ENCODE results near the gene CREB5. TPM values are rescaled to one million over a fixed set of nuclear protein-coding genes. Genes with fewer than 3 reads are reported as not detected.

CREB5 gene
- total RNA-seq, 1 experiment from 2014 or later = 0.49 TPM

DNA sequence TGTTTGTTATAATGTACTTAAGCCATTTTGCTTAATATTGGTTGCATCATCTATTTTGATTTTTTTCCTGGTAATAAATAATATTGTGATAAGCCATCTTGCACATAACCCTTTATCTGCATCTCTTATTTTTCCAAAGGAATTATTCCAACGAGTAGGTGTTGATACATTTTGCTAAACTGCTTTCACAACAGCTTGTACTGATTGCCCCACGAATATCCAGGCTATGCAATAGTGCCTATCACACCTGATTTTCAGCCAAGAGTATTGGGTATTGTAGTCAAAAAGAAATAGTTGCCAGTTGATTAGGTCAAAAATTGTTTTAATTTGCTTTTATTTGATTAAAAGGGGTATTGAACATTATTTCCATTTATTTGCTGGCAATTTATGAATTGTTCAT is 20.7 kb downstream of the CREB5 start:
- Histone ChIP-seq H3K4me2 (ENCODE audit: low read length) (no peak overlapping the region), H3K9me3 (ENCODE audit: control insufficient read depth in 1 of 2, insufficient read depth in 1 of 2, low read depth in 1 of 2, low read length in 2 of 2) (no peaks in the 10 kb centered on the region), H3K36me3 (ENCODE audit: control insufficient read depth in 1 of 2, insufficient read depth in 2 of 2, low read length in 2 of 2) (no peaks in the 10 kb centered on the region), H2AFZ (ENCODE audit: low read depth, low read length, poor library complexity, severe bottlenecking) (no peak overlapping the region), H3K9ac (ENCODE audit: low read length) (no peak overlapping the region), H3K79me2 (ENCODE audit: insufficient read depth, low read length) (no peaks in the 10 kb centered on the region), H3K4me1 (ENCODE audit: control insufficient read depth in 1 of 2, insufficient read depth in 2 of 2, low read length in 2 of 2) (no peaks in the 10 kb centered on the region), H3K27me3 (ENCODE audit: insufficient read depth, low read length) (peaks cover 87% of the 10 kb centered on the region), H3K4me3 (replicated peaks in 1 of 2; ENCODE audit: low read depth in 1 of 2, low read length in 2 of 2) (no peak overlapping the region), H4K20me1 (ENCODE audit: insufficient read depth) (no peaks in the 10 kb centered on the region), H3K27ac (ENCODE audit: low read depth, low read length) (no peak overlapping the region), H3K9me2 (ENCODE audit: insufficient read depth) (no peaks in the 10 kb centered on the region)
- no peak for DNase-seq (ENCODE audit: low read depth, low spot score)
- TF ChIP-seq SRF (IDR thresholded peaks at IDR 0.05; ENCODE audit: low read depth) (no peak), EZH2 (IDR thresholded peaks at IDR 0.05) (no peak), ZNF274 (IDR thresholded peaks at IDR 0.05; ENCODE audit: low read depth, low read length) (no peak), CEBPB (IDR thresholded peaks at IDR 0.05; ENCODE audit: low read depth) (no peak), CTCF (IDR thresholded peaks at IDR 0.05 in 2 of 3, conservative IDR thresholded peaks at IDR 0.05 in 1 of 3; ENCODE audit: borderline replicate concordance in 1 of 3, insufficient read depth in 1 of 3, low read depth in 2 of 3, low read length in 2 of 3) (no peak), ELF1 (IDR thresholded peaks at IDR 0.05; ENCODE audit: borderline replicate concordance, low read depth) (no peak), EZH2phosphoT487 (IDR thresholded peaks at IDR 0.05; ENCODE audit: borderline replicate concordance) (no peak)
- intact Hi-C loops (cut with micrococcal nuclease) = no loop called here
- BruUV-seq (replicated peaks) = no TSS peak
- ChIA-PET POLR2A (no interaction called here), CTCF (no interaction called here), RAD21 (ENCODE audit: low non-redundant PET in 1 of 2, low total read pairs in 2 of 2, uncharacterized antibody in 2 of 2, unreplicated experiment in 2 of 2) (no interaction called here)
- no peak for ATAC-seq

DNA sequence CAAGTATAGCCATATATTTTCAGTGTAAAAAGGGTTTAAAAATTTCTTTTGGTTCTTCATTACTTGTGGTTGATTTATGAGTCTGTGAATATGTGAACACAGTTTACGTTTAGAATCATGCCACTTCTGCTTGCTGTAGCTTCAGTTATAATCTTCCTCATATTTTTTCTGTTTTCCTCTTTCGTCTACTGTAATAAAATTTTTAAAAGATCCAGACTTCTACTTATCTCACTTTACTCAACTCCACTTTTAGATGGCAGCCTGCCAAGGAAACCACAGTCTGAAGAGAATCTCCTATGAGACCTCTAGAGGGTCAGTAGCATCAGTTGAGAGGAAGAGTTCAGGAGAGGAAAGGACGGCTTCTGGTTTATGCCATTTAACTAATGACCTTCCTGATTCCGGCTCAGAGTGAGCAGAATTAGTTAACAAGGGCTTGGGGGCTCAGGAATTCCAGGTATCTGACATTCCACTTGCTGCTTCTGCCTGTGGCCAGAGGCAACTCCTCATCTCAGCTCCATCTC is 21.4 kb downstream of the CREB5 start:
- no peaks in the 10 kb centered on the region for H3K36me3 ChIP-seq (ENCODE audit: control insufficient read depth in 1 of 2, insufficient read depth in 2 of 2, low read length in 2 of 2)
- DNase-seq (ENCODE audit: low read depth, low spot score) = no peak
- no peaks in the 10 kb centered on the region for H3K9me3 ChIP-seq (ENCODE audit: control insufficient read depth in 1 of 2, insufficient read depth in 1 of 2, low read depth in 1 of 2, low read length in 2 of 2)
- no peak for TF ChIP-seq SP1 (IDR thresholded peaks at IDR 0.05; ENCODE audit: low read depth)
- ATAC-seq = no peak
- no peak overlapping the region for H3K9ac ChIP-seq (ENCODE audit: low read length)
- POLR2A ChIA-PET = no interaction called here
- RAD21 ChIA-PET (ENCODE audit: low non-redundant PET in 1 of 2, low total read pairs in 2 of 2, uncharacterized antibody in 2 of 2, unreplicated experiment in 2 of 2) = no interaction called here
- H3K27me3 ChIP-seq (ENCODE audit: insufficient read depth, low read length) = peaks cover 88% of the 10 kb centered on the region
- no peaks in the 10 kb centered on the region for H3K4me1 ChIP-seq (ENCODE audit: control insufficient read depth in 1 of 2, insufficient read depth in 2 of 2, low read length in 2 of 2)
- no peak overlapping the region for H3K27ac ChIP-seq (ENCODE audit: low read depth, low read length)
- H4K20me1 ChIP-seq (ENCODE audit: insufficient read depth) = no peaks in the 10 kb centered on the region
- no peak overlapping the region for H3K4me3 ChIP-seq (replicated peaks in 1 of 2; ENCODE audit: low read depth in 1 of 2, low read length in 2 of 2)
- no peaks in the 10 kb centered on the region for H3K79me2 ChIP-seq (ENCODE audit: insufficient read depth, low read length)
- CTCF ChIA-PET = no interaction called here
- no TSS peak for BruUV-seq (replicated peaks)
- H2AFZ ChIP-seq (ENCODE audit: low read depth, low read length, poor library complexity, severe bottlenecking) = no peak overlapping the region
- intact Hi-C loops (cut with micrococcal nuclease) = no loop called here
- H3K9me2 ChIP-seq (ENCODE audit: insufficient read depth) = no peaks in the 10 kb centered on the region
- H3K4me2 ChIP-seq (ENCODE audit: low read length) = no peak overlapping the region
